Measurements from ENCODE around the gene TNFAIP8L3.
A peak's percentile ranks its signal among the peaks of the same experiment; 100 is the strongest.

DNA sequence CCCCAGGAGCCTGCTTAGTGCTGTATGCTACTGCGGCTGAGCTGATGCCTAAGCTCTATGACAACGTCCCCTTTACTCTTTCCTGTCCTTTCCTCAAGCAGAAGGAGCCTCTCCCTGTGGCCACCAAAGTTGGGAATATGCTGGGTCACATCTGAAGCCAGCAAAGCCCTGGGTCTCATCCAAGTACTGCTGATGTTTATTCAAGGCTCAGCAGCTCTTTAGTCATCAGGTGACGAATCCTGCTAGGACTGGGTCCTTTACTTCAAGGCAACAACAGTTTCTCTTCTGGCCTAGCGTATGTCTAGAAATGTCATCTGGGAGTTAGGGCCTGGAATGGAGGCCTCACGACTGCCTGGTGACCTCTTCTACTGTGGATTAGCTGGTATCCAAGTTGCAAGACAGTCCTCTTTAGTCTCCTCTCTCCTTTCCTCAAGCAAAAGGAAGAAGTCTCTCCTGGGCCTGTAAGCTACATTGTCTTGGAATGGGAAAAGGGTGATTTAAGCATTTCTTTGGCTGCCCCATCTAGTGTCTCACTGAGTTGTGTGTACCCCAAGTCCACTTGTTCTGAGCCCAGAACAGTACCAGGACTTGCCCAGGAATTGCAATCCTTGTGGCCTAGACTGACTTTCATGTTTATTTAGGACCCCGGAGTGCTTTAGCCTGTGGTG is 63.9 kb downstream of the TNFAIP8L3 start:
- TF ChIP-seq, protein P1, sequence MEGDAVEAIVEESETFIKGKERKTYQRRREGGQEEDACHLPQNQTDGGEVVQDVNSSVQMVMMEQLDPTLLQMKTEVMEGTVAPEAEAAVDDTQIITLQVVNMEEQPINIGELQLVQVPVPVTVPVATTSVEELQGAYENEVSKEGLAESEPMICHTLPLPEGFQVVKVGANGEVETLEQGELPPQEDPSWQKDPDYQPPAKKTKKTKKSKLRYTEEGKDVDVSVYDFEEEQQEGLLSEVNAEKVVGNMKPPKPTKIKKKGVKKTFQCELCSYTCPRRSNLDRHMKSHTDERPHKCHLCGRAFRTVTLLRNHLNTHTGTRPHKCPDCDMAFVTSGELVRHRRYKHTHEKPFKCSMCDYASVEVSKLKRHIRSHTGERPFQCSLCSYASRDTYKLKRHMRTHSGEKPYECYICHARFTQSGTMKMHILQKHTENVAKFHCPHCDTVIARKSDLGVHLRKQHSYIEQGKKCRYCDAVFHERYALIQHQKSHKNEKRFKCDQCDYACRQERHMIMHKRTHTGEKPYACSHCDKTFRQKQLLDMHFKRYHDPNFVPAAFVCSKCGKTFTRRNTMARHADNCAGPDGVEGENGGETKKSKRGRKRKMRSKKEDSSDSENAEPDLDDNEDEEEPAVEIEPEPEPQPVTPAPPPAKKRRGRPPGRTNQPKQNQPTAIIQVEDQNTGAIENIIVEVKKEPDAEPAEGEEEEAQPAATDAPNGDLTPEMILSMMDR (IDR thresholded peaks at IDR 0.05), result no peak
- TF ChIP-seq POLR2AphosphoS5 (IDR thresholded peaks at IDR 0.05), result peak; percentile 75
- TF ChIP-seq POLR2A (IDR thresholded peaks at IDR 0.05), result no peak
